Endothelial cell of umbilical vein (primary cell): Measurements from ENCODE around the gene NEDD4L. TPM values are rescaled to one million over a fixed set of nuclear protein-coding genes. Genes with fewer than 3 reads are reported as not detected.

Source experiments
- BruUV-seq: library from RNA; stranded (reverse); fragments of 400-500 nt; replicated peaks from 2 replicates; lab custom pipeline; 2021; lab: Mats Ljungman, UMichigan
- CTCF ChIA-PET: fragments of 300-600, 350-600 bp; sonication (Branson Sonifier 250); formaldehyde crosslinking; loops from one replicate; lab custom pipeline; 2021; ENCODE audit warnings: antibody characterized with exemption, inconsistent platforms; lab: Charles Lee
- POLR2A ChIA-PET: fragments of 300-600, 350-600 bp; sonication (Branson Sonifier 250); formaldehyde crosslinking; loops from one replicate; lab custom pipeline; 2021; ENCODE audit warnings: antibody characterized with exemption, inconsistent platforms; lab: Charles Lee
- DNase-seq: peaks from one replicate; pipeline ENCODE4 v3.0.0-alpha.2; 2011; ENCODE audit warnings: low read depth, low spot score
- FAIRE-seq: peaks from 2 replicates; lab custom pipeline; 2011; peaks lifted over from hg19 to GRCh38; lab: Jason Lieb, UNC
- H2AFZ ChIP-seq: 2 replicates; pipeline ENCODE4 v1.6.0; 2012; ENCODE audit warnings: low read depth, low read length, control low read depth, inconsistent platforms
- H3K27ac ChIP-seq: 2 replicates; pipeline ENCODE4 v1.5.1; 2011; ENCODE audit warnings: low read depth, mild to moderate bottlenecking, control low read depth, low read length, moderate library complexity; ENCODE audit not compliant: insufficient read depth
- H3K27me3 ChIP-seq, 2 experiments: 2 replicates each; pipeline versions ENCODE4 v1.6.0 to v1.6.1; 2011; ENCODE audit warnings: low read length in 2 of 2, mixed read lengths in 1 of 2; ENCODE audit not compliant: control insufficient read depth in 2 of 2, insufficient read depth in 2 of 2
- H3K36me3 ChIP-seq, 2 experiments: 2 replicates in 1 of 2; 3 replicates in 1 of 2; pipeline ENCODE4 v1.5.1; 2011; ENCODE audit warnings: low read length in 2 of 2, mild to moderate bottlenecking in 1 of 2, moderate library complexity in 1 of 2; ENCODE audit not compliant: control insufficient read depth in 2 of 2, insufficient read depth in 2 of 2; ENCODE audit errors: extremely low read depth in 1 of 2
- H3K4me1 ChIP-seq: 3 replicates; pipeline ENCODE4 v1.5.1; 2011; ENCODE audit warnings: mild to moderate bottlenecking, low read length; ENCODE audit not compliant: control insufficient read depth, insufficient read depth; ENCODE audit errors: extremely low read depth
- H3K4me2 ChIP-seq: 2 replicates; pipeline ENCODE4 v1.6.1; 2011; ENCODE audit warnings: low read length, control low read depth, mixed read lengths; ENCODE audit not compliant: insufficient read depth
- H3K4me3 ChIP-seq, 3 experiments: fragments of 200-600 bp in 1 of 3; sonication (generic), shearing (Covaris generic) in 1 of 3; replicated peaks in 1 of 3; 2 replicates each; pipeline ENCODE4 v1.5.1; 2011 to 2016; ENCODE audit warnings: control low read depth in 3 of 3, low read length in 3 of 3, mild to moderate bottlenecking in 2 of 3, inconsistent platforms in 1 of 3, low read depth in 1 of 3, moderate library complexity in 1 of 3; ENCODE audit not compliant: insufficient read depth in 1 of 3
- H3K79me2 ChIP-seq: 2 replicates; pipeline ENCODE4 v1.6.0; 2012; ENCODE audit warnings: low read length, inconsistent platforms; ENCODE audit not compliant: control insufficient read depth, insufficient read depth
- H3K9ac ChIP-seq: replicated peaks from 2 replicates; pipeline ENCODE3; 2011; ENCODE audit warnings: low read length, control low read depth; ENCODE audit not compliant: insufficient read depth; ENCODE audit errors: extremely low read depth
- H3K9me1 ChIP-seq: replicated peaks from 3 replicates; pipeline ENCODE4 v1.6.0; 2011; ENCODE audit warnings: mild to moderate bottlenecking, low read length; ENCODE audit not compliant: control insufficient read depth, insufficient read depth; ENCODE audit errors: extremely low read depth
- H3K9me3 ChIP-seq: replicated peaks from 2 replicates; pipeline ENCODE4 v1.5.1; 2012; ENCODE audit warnings: low read length, inconsistent platforms; ENCODE audit not compliant: control insufficient read depth, insufficient read depth
- H4K20me1 ChIP-seq: replicated peaks from 2 replicates; pipeline ENCODE3; 2011; ENCODE audit warnings: mild to moderate bottlenecking, low read length; ENCODE audit not compliant: control insufficient read depth, insufficient read depth; ENCODE audit errors: extremely low read depth
- FOS ChIP-seq: IDR thresholded peaks from 2 replicates; pipeline ENCODE4 v1.6.1; 2011; ENCODE audit warnings: mild to moderate bottlenecking, low read length, moderate library complexity, borderline replicate concordance; ENCODE audit not compliant: insufficient read depth
- GATA2 ChIP-seq: IDR thresholded peaks from 2 replicates; pipeline ENCODE4 v1.7.0; 2011; ENCODE audit warnings: low read depth, mild to moderate bottlenecking, moderate library complexity, mixed read lengths, low read length; ENCODE audit not compliant: insufficient read length, insufficient read depth
- JUN ChIP-seq: IDR thresholded peaks from 2 replicates; pipeline ENCODE4 v1.6.1; 2011; ENCODE audit warnings: borderline replicate concordance, low read depth; ENCODE audit not compliant: insufficient read length, insufficient read depth
- POLR2A ChIP-seq: IDR thresholded peaks from 2 replicates; pipeline ENCODE4 v1.6.1; 2012; ENCODE audit warnings: low read depth, mild to moderate bottlenecking, control low read depth, low read length
- POLR2AphosphoS5 ChIP-seq: IDR thresholded peaks from 2 replicates; pipeline ENCODE4 v1.6.1; 2012; ENCODE audit warnings: low read depth, mild to moderate bottlenecking, control low read depth, low read length, moderate library complexity; ENCODE audit not compliant: insufficient read depth
- dilution Hi-C: fragments of 300-500 bp; cut with MboI; formaldehyde crosslinking; loops from one replicate; pipeline ENCODE4 v1.15.0; 2019; ENCODE audit warnings: low sequenced_read_pairs; ENCODE audit not compliant: extremely low pct_ligation_motif_present
- intact Hi-C: fragments of 100-400 bp; cut with micrococcal nuclease; formaldehyde crosslinking; loops from one replicate; pipeline ENCODE4 v1.10.0; 2022
- polyA plus RNA-seq, 4 experiments: library from polyadenylated mRNA; depleted of rRNA in 3 of 4; stranded (reverse) in 3 of 4; unstranded in 1 of 4; fragments of >200 nt; gene quantifications; 2 replicates each; pipeline versions ENCODE4 v1.2.1 to v1.2.3, GENCODE V29; 2011 to 2012; ENCODE audit warnings: missing spikeins in 1 of 4
- total RNA-seq: library from RNA; stranded (reverse); gene quantifications from 2 replicates; pipeline ENCODE4 v1.2.3, GENCODE V29; 2021

Gene NEDD4L
- total and polyA plus RNA-seq, 2 donors (not counting 3 experiments of a cell fraction or from before 2014, with no cell fraction given), result 20.5 to 78.9 TPM

- Histone ChIP-seq H3K79me2 (no peaks in the 10 kb centered on the region), H2AFZ (no peak overlapping the region), H3K9me1 (no peaks in the 10 kb centered on the region), H3K27me3 (no peaks in the 10 kb centered on the region), H3K36me3 (no peaks in the 10 kb centered on the region), H4K20me1 (no peaks in the 10 kb centered on the region), H3K9ac (no peak overlapping the region), H3K27ac (no peak overlapping the region), H3K4me1 (no peaks in the 10 kb centered on the region), H3K4me2 (no peak overlapping the region), H3K4me3 (no peak overlapping the region), H3K9me3 (no peaks in the 10 kb centered on the region)
- dilution Hi-C loops (no loop called here), intact Hi-C loops (no loop called here)
- DNase-seq, result no peak
- TF ChIP-seq GATA2 (no peak), POLR2A (no peak), JUN (no peak), POLR2AphosphoS5 (no peak)
- ChIA-PET CTCF (interaction anchor here (1.2 kb wide), 1 partner anchor 30 kb away, joined by 3 read pairs; no protein-coding TSS in a partner anchor), POLR2A (no interaction called here)
- BruUV-seq, result no TSS peak
- no peak for FAIRE-seq
Measured at GRCh38 chr18:58166278-58166844, 122.3 kb downstream of the NEDD4L start.

- ChIA-PET CTCF (interaction anchor here (1.2 kb wide), 1 partner anchor 14 kb away, joined by 3 read pairs; no protein-coding TSS in a partner anchor), POLR2A (no interaction called here)
- Histone ChIP-seq H2AFZ (no peak overlapping the region), H4K20me1 (no peaks in the 10 kb centered on the region), H3K79me2 (no peaks in the 10 kb centered on the region), H3K36me3 (no peaks in the 10 kb centered on the region), H3K4me2 (no peak overlapping the region), H3K27me3 (no peaks in the 10 kb centered on the region), H3K9me3 (no peaks in the 10 kb centered on the region), H3K27ac (no peak overlapping the region), H3K4me3 (no peak overlapping the region), H3K4me1 (no peaks in the 10 kb centered on the region), H3K9ac (no peak overlapping the region), H3K9me1 (no peaks in the 10 kb centered on the region)
- FAIRE-seq (no peak), DNase-seq (no peak)
- intact Hi-C loops, result no loop called here
- dilution Hi-C loops, result no loop called here
- TF ChIP-seq FOS, result no peak
- no peak for TF ChIP-seq GATA2
- no TSS peak for BruUV-seq
Measured at GRCh38 chr18:58167073-58167472, 123.0 kb downstream of the NEDD4L start.
